GM18517 (cell line): ENCODE data around the gene EGLN2.
"Not testable (repeated sequence)": the region's sequence is repeated elsewhere in the genome, so short reads cannot be mapped to it uniquely, and the experiment has no call there.

Source experiments
- ATAC-seq: cut with Tn5 transposase; IDR thresholded peaks from one replicate; pipeline ENCODE4 v1.9.1; 2021; ENCODE audit warnings: mild to moderate bottlenecking, moderate library complexity; ENCODE audit not compliant: unreplicated experiment

EGLN2 gene

GRCh38 chr19:40801426-40802299, 2.7 kb downstream of the EGLN2 start:
- no peak for ATAC-seq

- ATAC-seq = no peak
Observed at GRCh38 chr19:40802300-40803169, 3.5 kb downstream of the EGLN2 start.

GRCh38 chr19:40803170-40803856, 4.3 kb downstream of the EGLN2 start:
- no peak for ATAC-seq

- no peak for ATAC-seq
Observed at GRCh38 chr19:40803857-40804782, 5.1 kb downstream of the EGLN2 start.

GRCh38 chr19:40804783-40805242, 5.8 kb downstream of the EGLN2 start:
- no peak for ATAC-seq

GRCh38 chr19:40805258-40805868, 6.4 kb downstream of the EGLN2 start:
- ATAC-seq = no peak

GRCh38 chr19:40806423-40807146, 7.6 kb downstream of the EGLN2 start:
- no peak for ATAC-seq

- ATAC-seq = no peak
Observed at GRCh38 chr19:40807147-40808020, 8.4 kb downstream of the EGLN2 start.

- no peak for ATAC-seq
Observed at GRCh38 chr19:40808021-40808325, 9.0 kb downstream of the EGLN2 start.

GRCh38 chr19:40808497-40808896, 9.5 kb downstream of the EGLN2 start:
- ATAC-seq = no peak

GRCh38 chr19:40809358-40810086, 10.5 kb downstream of the EGLN2 start:
- no peak for ATAC-seq

- no peak for ATAC-seq
Observed at GRCh38 chr19:40810160-40810559, 11.2 kb downstream of the EGLN2 start.

- ATAC-seq = peak; percentile 67
Observed at GRCh38 chr19:40810649-40811408, 11.8 kb downstream of the EGLN2 start.

GRCh38 chr19:40811478-40812341, 12.7 kb downstream of the EGLN2 start:
- ATAC-seq = no peak

- ATAC-seq = not testable (repeated sequence)
Observed at GRCh38 chr19:40812571-40812970, 13.6 kb downstream of the EGLN2 start.

- no peak for ATAC-seq
Observed at GRCh38 chr19:40813182-40813581, 14.2 kb downstream of the EGLN2 start.
